ENCODE data around the gene TRAPPC12. TPM values are rescaled to one million over a fixed set of nuclear protein-coding genes. Genes with fewer than 3 reads are reported as not detected.

The TRAPPC12 gene
- total RNA-seq, 1 donor from 2014 or later, result 71.0 TPM

GRCh38 chr2:3377612-3378432 is 1.7 kb upstream of the TRAPPC12 start, which contains the start of gene EIPR1:
TSS of gene EIPR1 (minus strand) at chr2:3377818. CDS start at chr2:3377689, 129 bp downstream.
- Mint-ChIP-seq H3K4me1 (ENCODE audit: low read depth) (peaks cover 44% of the 10 kb centered on the region), H3K27ac (ENCODE audit: unreplicated experiment) (peak within 1 kb of the TSS; percentile 97), H3K4me3 (ENCODE audit: unreplicated experiment) (peak within 1 kb of the TSS; percentile 94), H3K36me3 (ENCODE audit: low read depth) (peaks cover 4% of the 10 kb centered on the region), H3K27me3 (ENCODE audit: low read depth) (no peaks in the 10 kb centered on the region), H3K9me3 (ENCODE audit: low read depth) (no peaks in the 10 kb centered on the region)
- TF ChIP-seq, protein P1, sequence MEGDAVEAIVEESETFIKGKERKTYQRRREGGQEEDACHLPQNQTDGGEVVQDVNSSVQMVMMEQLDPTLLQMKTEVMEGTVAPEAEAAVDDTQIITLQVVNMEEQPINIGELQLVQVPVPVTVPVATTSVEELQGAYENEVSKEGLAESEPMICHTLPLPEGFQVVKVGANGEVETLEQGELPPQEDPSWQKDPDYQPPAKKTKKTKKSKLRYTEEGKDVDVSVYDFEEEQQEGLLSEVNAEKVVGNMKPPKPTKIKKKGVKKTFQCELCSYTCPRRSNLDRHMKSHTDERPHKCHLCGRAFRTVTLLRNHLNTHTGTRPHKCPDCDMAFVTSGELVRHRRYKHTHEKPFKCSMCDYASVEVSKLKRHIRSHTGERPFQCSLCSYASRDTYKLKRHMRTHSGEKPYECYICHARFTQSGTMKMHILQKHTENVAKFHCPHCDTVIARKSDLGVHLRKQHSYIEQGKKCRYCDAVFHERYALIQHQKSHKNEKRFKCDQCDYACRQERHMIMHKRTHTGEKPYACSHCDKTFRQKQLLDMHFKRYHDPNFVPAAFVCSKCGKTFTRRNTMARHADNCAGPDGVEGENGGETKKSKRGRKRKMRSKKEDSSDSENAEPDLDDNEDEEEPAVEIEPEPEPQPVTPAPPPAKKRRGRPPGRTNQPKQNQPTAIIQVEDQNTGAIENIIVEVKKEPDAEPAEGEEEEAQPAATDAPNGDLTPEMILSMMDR (IDR thresholded peaks at IDR 0.05), result peak; percentile 32
- DNase-seq (ENCODE audit: low spot score), result peak; percentile 98

DNA sequence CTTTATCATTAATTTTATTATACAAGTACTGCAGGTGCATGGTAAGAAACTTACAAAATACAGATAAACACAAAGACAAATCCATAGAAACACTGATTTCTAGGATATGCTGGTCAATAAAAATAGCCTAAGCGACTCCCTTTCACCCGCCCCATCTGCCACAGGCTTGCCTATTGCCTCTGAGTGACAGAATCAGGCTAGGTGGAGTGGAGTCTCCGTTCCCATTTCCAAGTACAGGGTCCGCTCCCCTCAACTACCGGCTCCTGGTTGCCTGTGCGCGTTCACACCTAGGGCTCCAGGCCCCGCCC is 201 bp upstream of the TRAPPC12 start:
- DNase-seq (ENCODE audit: low spot score), result no peak
- Mint-ChIP-seq H3K9me3 (ENCODE audit: low read depth) (no peaks in the 10 kb centered on the region), H3K27me3 (ENCODE audit: low read depth) (no peaks in the 10 kb centered on the region), H3K4me3 (ENCODE audit: unreplicated experiment) (peak overlapping the region; percentile 91), H3K4me1 (ENCODE audit: low read depth) (peaks cover 44% of the 10 kb centered on the region), H3K36me3 (ENCODE audit: low read depth) (peaks cover 4% of the 10 kb centered on the region), H3K27ac (ENCODE audit: unreplicated experiment) (peak overlapping the region; percentile 97)
- TF ChIP-seq, protein P1 (IDR thresholded peaks at IDR 0.05), result no peak

DNA sequence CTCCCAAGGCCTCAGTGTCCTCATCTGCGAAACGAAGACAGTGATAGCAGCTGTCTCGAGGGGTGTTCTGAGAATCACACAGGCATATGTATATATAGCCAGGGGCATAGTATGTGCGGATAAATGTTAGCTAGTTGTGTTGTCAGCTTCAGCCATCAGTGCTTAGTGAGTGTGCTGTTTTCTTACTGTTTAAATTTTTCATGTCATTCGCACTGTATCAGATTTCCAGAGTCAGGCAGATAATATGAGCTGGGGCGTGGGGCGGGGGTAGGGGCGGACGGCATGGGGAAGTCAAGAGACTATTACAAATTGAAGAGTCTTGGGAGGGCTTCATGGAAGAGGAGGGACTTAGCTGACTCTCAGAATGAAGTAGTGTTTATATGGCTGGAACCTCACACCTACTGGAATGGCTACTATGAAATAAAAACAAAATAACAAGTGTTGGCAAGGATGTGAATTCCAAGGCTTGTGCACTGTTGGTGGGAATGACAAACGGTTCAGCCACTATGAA is 7.0 kb downstream of the TRAPPC12 start:
- H3K27me3 Mint-ChIP-seq (ENCODE audit: low read depth), result no peaks in the 10 kb centered on the region
- no peak overlapping the region for H3K4me3 Mint-ChIP-seq (ENCODE audit: unreplicated experiment)
- H3K9me3 Mint-ChIP-seq (ENCODE audit: low read depth), result no peaks in the 10 kb centered on the region
- peaks cover 23% of the 10 kb centered on the region for H3K4me1 Mint-ChIP-seq (ENCODE audit: low read depth)
- H3K27ac Mint-ChIP-seq (ENCODE audit: unreplicated experiment), result peak overlapping the region; percentile 90
- peaks cover 18% of the 10 kb centered on the region for H3K36me3 Mint-ChIP-seq (ENCODE audit: low read depth)
- DNase-seq (ENCODE audit: low spot score), result no peak
- TF ChIP-seq, protein P1 (IDR thresholded peaks at IDR 0.05), result no peak

- Mint-ChIP-seq H3K4me3 (ENCODE audit: unreplicated experiment) (no peak overlapping the region), H3K4me1 (ENCODE audit: low read depth) (peaks cover 20% of the 10 kb centered on the region), H3K9me3 (ENCODE audit: low read depth) (no peaks in the 10 kb centered on the region), H3K36me3 (ENCODE audit: low read depth) (peaks cover 14% of the 10 kb centered on the region), H3K27ac (ENCODE audit: unreplicated experiment) (peak overlapping the region; percentile 90), H3K27me3 (ENCODE audit: low read depth) (no peaks in the 10 kb centered on the region)
- no peak for DNase-seq (ENCODE audit: low spot score)
- TF ChIP-seq, protein P1 (IDR thresholded peaks at IDR 0.05), result no peak
Measured at GRCh38 chr2:3387011-3387410, 7.5 kb downstream of the TRAPPC12 start.

- Mint-ChIP-seq H3K4me3 (ENCODE audit: unreplicated experiment) (no peak overlapping the region), H3K36me3 (ENCODE audit: low read depth) (peaks cover 14% of the 10 kb centered on the region), H3K9me3 (ENCODE audit: low read depth) (no peaks in the 10 kb centered on the region), H3K27ac (ENCODE audit: unreplicated experiment) (no peak overlapping the region), H3K27me3 (ENCODE audit: low read depth) (no peaks in the 10 kb centered on the region), H3K4me1 (ENCODE audit: low read depth) (peaks cover 20% of the 10 kb centered on the region)
- TF ChIP-seq, protein P1 (IDR thresholded peaks at IDR 0.05), result no peak
- DNase-seq (ENCODE audit: low spot score), result no peak
Measured at GRCh38 chr2:3387644-3388411, 8.3 kb downstream of the TRAPPC12 start.
